ENCODE results near the gene ZNF440.

DNA sequence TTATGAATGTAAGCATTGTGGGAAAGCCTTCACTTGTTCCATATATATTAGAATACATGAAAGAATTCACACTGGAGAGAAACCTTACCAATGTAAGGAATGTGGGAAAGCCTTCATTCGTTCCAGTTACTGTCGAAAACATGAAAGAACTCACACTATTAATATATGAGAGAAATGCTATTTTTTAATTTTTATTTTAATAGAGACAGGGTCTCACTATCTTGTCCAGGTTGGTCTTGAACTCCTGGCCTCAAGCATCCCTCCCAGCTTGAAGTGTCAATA is 7.0 kb upstream of the ZNF440 start:
- TF ChIP-seq, protein P1, sequence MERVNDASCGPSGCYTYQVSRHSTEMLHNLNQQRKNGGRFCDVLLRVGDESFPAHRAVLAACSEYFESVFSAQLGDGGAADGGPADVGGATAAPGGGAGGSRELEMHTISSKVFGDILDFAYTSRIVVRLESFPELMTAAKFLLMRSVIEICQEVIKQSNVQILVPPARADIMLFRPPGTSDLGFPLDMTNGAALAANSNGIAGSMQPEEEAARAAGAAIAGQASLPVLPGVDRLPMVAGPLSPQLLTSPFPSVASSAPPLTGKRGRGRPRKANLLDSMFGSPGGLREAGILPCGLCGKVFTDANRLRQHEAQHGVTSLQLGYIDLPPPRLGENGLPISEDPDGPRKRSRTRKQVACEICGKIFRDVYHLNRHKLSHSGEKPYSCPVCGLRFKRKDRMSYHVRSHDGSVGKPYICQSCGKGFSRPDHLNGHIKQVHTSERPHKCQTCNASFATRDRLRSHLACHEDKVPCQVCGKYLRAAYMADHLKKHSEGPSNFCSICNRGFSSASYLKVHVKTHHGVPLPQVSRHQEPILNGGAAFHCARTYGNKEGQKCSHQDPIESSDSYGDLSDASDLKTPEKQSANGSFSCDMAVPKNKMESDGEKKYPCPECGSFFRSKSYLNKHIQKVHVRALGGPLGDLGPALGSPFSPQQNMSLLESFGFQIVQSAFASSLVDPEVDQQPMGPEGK (CRISPR knock-in tag; IDR thresholded peaks at IDR 0.05; ENCODE audit: borderline replicate concordance): no peak
- TF ChIP-seq GLIS3 (CRISPR knock-in tag; IDR thresholded peaks at IDR 0.05) (no peak), ZFP3 (CRISPR knock-in tag; IDR thresholded peaks at IDR 0.05) (no peak), ZC3H10 (CRISPR knock-in tag; IDR thresholded peaks at IDR 0.05) (no peak), ZFP30 (CRISPR knock-in tag; IDR thresholded peaks at IDR 0.05) (no peak), ZNF70 (CRISPR knock-in tag; IDR thresholded peaks at IDR 0.05) (no peak), ARNTL (CRISPR knock-in tag; IDR thresholded peaks at IDR 0.05; ENCODE audit: borderline replicate concordance, low read depth) (no peak), RARB (CRISPR knock-in tag; IDR thresholded peaks at IDR 0.05) (no peak), ISL1 (CRISPR knock-in tag; IDR thresholded peaks at IDR 0.05) (no peak), CSDC2 (CRISPR knock-in tag; IDR thresholded peaks at IDR 0.05) (no peak), ZNF565 (CRISPR knock-in tag; conservative IDR thresholded peaks at IDR 0.05; ENCODE audit: low read depth) (no peak), ESRRG (CRISPR knock-in tag; IDR thresholded peaks at IDR 0.05) (no peak)
- TF ChIP-seq, protein P2, sequence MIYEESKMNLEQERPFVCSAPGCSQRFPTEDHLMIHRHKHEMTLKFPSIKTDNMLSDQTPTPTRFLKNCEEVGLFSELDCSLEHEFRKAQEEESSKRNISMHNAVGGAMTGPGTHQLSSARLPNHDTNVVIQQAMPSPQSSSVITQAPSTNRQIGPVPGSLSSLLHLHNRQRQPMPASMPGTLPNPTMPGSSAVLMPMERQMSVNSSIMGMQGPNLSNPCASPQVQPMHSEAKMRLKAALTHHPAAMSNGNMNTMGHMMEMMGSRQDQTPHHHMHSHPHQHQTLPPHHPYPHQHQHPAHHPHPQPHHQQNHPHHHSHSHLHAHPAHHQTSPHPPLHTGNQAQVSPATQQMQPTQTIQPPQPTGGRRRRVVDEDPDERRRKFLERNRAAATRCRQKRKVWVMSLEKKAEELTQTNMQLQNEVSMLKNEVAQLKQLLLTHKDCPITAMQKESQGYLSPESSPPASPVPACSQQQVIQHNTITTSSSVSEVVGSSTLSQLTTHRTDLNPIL (CRISPR knock-in tag; IDR thresholded peaks at IDR 0.05; ENCODE audit: low read depth): no peak
- TF ChIP-seq, protein P3, sequence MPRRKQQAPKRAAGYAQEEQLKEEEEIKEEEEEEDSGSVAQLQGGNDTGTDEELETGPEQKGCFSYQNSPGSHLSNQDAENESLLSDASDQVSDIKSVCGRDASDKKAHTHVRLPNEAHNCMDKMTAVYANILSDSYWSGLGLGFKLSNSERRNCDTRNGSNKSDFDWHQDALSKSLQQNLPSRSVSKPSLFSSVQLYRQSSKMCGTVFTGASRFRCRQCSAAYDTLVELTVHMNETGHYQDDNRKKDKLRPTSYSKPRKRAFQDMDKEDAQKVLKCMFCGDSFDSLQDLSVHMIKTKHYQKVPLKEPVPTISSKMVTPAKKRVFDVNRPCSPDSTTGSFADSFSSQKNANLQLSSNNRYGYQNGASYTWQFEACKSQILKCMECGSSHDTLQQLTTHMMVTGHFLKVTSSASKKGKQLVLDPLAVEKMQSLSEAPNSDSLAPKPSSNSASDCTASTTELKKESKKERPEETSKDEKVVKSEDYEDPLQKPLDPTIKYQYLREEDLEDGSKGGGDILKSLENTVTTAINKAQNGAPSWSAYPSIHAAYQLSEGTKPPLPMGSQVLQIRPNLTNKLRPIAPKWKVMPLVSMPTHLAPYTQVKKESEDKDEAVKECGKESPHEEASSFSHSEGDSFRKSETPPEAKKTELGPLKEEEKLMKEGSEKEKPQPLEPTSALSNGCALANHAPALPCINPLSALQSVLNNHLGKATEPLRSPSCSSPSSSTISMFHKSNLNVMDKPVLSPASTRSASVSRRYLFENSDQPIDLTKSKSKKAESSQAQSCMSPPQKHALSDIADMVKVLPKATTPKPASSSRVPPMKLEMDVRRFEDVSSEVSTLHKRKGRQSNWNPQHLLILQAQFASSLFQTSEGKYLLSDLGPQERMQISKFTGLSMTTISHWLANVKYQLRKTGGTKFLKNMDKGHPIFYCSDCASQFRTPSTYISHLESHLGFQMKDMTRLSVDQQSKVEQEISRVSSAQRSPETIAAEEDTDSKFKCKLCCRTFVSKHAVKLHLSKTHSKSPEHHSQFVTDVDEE (CRISPR knock-in tag; IDR thresholded peaks at IDR 0.05): no peak
